ENCODE data around the gene FXYD3.
A peak's percentile ranks its signal among the peaks of the same experiment; 100 is the strongest.

Gene FXYD3

GRCh38 chr19:35153701-35154524 lies 38.3 kb downstream of the FXYD3 start:
- ATAC-seq (ENCODE audit: low read depth) (peak; percentile 62), DNase-seq (ENCODE audit: low spot score) (no peak)
- H3K36me3 ChIP-seq (ENCODE audit: low read depth) = peaks cover 27% of the 10 kb centered on the region
- H3K4me3 ChIP-seq (ENCODE audit: severe bottlenecking) = peak overlapping the region; percentile 80
- peak overlapping the region; percentile 44 for H3K27ac ChIP-seq (ENCODE audit: poor library complexity, severe bottlenecking)
- peak; percentile 56 for TF ChIP-seq CTCF (IDR thresholded peaks at IDR 0.05; ENCODE audit: poor library complexity, severe bottlenecking)
- H3K27me3 ChIP-seq (ENCODE audit: insufficient read depth, poor library complexity, severe bottlenecking) = no peaks in the 10 kb centered on the region
- no peaks in the 10 kb centered on the region for H3K4me1 ChIP-seq (ENCODE audit: insufficient read depth, poor library complexity, severe bottlenecking)
- no peaks in the 10 kb centered on the region for H3K9me3 ChIP-seq (ENCODE audit: severe bottlenecking)

- H3K9me3 ChIP-seq (ENCODE audit: severe bottlenecking) = no peaks in the 10 kb centered on the region
- no peak for TF ChIP-seq CTCF (IDR thresholded peaks at IDR 0.05; ENCODE audit: poor library complexity, severe bottlenecking)
- H3K27ac ChIP-seq (ENCODE audit: poor library complexity, severe bottlenecking) = peak within 1 kb of the TSS; percentile 44
- peak within 1 kb of the TSS; percentile 80 for H3K4me3 ChIP-seq (ENCODE audit: severe bottlenecking)
- no peaks in the 10 kb centered on the region for H3K4me1 ChIP-seq (ENCODE audit: insufficient read depth, poor library complexity, severe bottlenecking)
- DNase-seq (ENCODE audit: low spot score) (no peak), ATAC-seq (ENCODE audit: low read depth) (peak; percentile 80)
- no peaks in the 10 kb centered on the region for H3K27me3 ChIP-seq (ENCODE audit: insufficient read depth, poor library complexity, severe bottlenecking)
- H3K36me3 ChIP-seq (ENCODE audit: low read depth) = peaks cover 35% of the 10 kb centered on the region
Observed at GRCh38 chr19:35154525-35155406, 39.1 kb downstream of the FXYD3 start, which contains the start of gene FXYD5. Gene FXYD5, plus strand, starts transcription at chr19:35154735. Its CDS starts 816 bp downstream, at chr19:35155551.

GRCh38 chr19:35155441-35155840 lies 39.8 kb downstream of the FXYD3 start:
- ATAC-seq (ENCODE audit: low read depth) (no peak), DNase-seq (ENCODE audit: low spot score) (no peak)
- peak overlapping the region; percentile 80 for H3K4me3 ChIP-seq (ENCODE audit: severe bottlenecking)
- peaks cover 42% of the 10 kb centered on the region for H3K36me3 ChIP-seq (ENCODE audit: low read depth)
- H3K4me1 ChIP-seq (ENCODE audit: insufficient read depth, poor library complexity, severe bottlenecking) = no peaks in the 10 kb centered on the region
- H3K27me3 ChIP-seq (ENCODE audit: insufficient read depth, poor library complexity, severe bottlenecking) = no peaks in the 10 kb centered on the region
- H3K9me3 ChIP-seq (ENCODE audit: severe bottlenecking) = no peaks in the 10 kb centered on the region
- H3K27ac ChIP-seq (ENCODE audit: poor library complexity, severe bottlenecking) = peak overlapping the region; percentile 44
- no peak for TF ChIP-seq CTCF (IDR thresholded peaks at IDR 0.05; ENCODE audit: poor library complexity, severe bottlenecking)

GRCh38 chr19:35155981-35156672 lies 40.5 kb downstream of the FXYD3 start:
- H3K9me3 ChIP-seq (ENCODE audit: severe bottlenecking) = no peaks in the 10 kb centered on the region
- ATAC-seq (ENCODE audit: low read depth) (no peak), DNase-seq (ENCODE audit: low spot score) (no peak)
- no peaks in the 10 kb centered on the region for H3K27me3 ChIP-seq (ENCODE audit: insufficient read depth, poor library complexity, severe bottlenecking)
- H3K36me3 ChIP-seq (ENCODE audit: low read depth) = peaks cover 49% of the 10 kb centered on the region
- no peak overlapping the region for H3K4me3 ChIP-seq (ENCODE audit: severe bottlenecking)
- no peak overlapping the region for H3K27ac ChIP-seq (ENCODE audit: poor library complexity, severe bottlenecking)
- TF ChIP-seq CTCF (IDR thresholded peaks at IDR 0.05; ENCODE audit: poor library complexity, severe bottlenecking) = no peak
- no peaks in the 10 kb centered on the region for H3K4me1 ChIP-seq (ENCODE audit: insufficient read depth, poor library complexity, severe bottlenecking)

Measured in RWPE2 (cell line).